ENCODE results near the gene TMEM178B. TPM values are rescaled to one million over a fixed set of nuclear protein-coding genes. Genes with fewer than 3 reads are reported as not detected.
"Not testable (repeated sequence)": the region's sequence is repeated elsewhere in the genome, so short reads cannot be mapped to it uniquely, and the experiment has no call there.

Gene TMEM178B
- total and polyA plus RNA-seq, 2 donors (not counting 1 experiment from before 2014, with no cell fraction given), result 0.28 to 0.96 TPM

GRCh38 chr7:141027043-141027442, 46.8 kb upstream of the TMEM178B start:
- H3K9me3 Mint-ChIP-seq (ENCODE audit: insufficient read depth), result peaks cover 7% of the 10 kb centered on the region
- no peak for DNase-seq
- Histone ChIP-seq H3K4me1 (ENCODE audit: control insufficient read depth in 2 of 2, insufficient read depth in 2 of 2, low read length in 2 of 2) (no peaks in the 10 kb centered on the region), H3K36me3 (replicated peaks in 1 of 2; ENCODE audit: control extremely low read depth in 1 of 2, control insufficient read depth in 1 of 2, extremely low read depth in 1 of 2, insufficient read depth in 2 of 2, low read length in 1 of 2) (no peaks in the 10 kb centered on the region), H2AFZ (ENCODE audit: insufficient read depth, low read depth, low read length, poor library complexity, severe bottlenecking) (no peak overlapping the region), H3K27me3 (replicated peaks in 1 of 4; ENCODE audit: control extremely low read depth in 1 of 4, control insufficient read depth in 3 of 4, insufficient read depth in 4 of 4, low read length in 3 of 4) (peaks cover 0 to 15% (median 2%) of the 10 kb centered on the region in 4 experiments), H3K9me3 (ENCODE audit: control extremely low read depth in 1 of 3, control insufficient read depth in 2 of 3, insufficient read depth in 1 of 3, low read length in 2 of 3) (peaks cover 0 to 12% (median 6%) of the 10 kb centered on the region in 3 donors), H3K27ac (ENCODE audit: low read length in 2 of 2) (no peak overlapping the region), H3K4me2 (replicated peaks; ENCODE audit: low read depth, low read length, poor library complexity, severe bottlenecking) (no peak overlapping the region), H3K4me3 (ENCODE audit: control extremely low read depth in 1 of 5, extremely low read depth in 1 of 5, insufficient read depth in 1 of 5, low read depth in 2 of 5, low read length in 4 of 5) (no peak overlapping the region), H3K79me2 (ENCODE audit: control insufficient read depth, insufficient read depth, low read length) (no peaks in the 10 kb centered on the region), H4K20me1 (ENCODE audit: control insufficient read depth, insufficient read depth, low read length, poor library complexity, severe bottlenecking) (no peaks in the 10 kb centered on the region), H3K9ac (ENCODE audit: low read length) (no peak overlapping the region)
- whole genome bisulfite sequencing (ENCODE audit: insufficient coverage), result 64% methylated on average over 3 of the region's 3 CpGs
- CTCF ChIA-PET, result no interaction called here
- no peak overlapping the region for H3K27ac Mint-ChIP-seq
- H3K4me1 Mint-ChIP-seq, result no peaks in the 10 kb centered on the region
- ATAC-seq (ENCODE audit: low read depth), result no peak
- TF ChIP-seq CTCF (IDR thresholded peaks at IDR 0.05) (no peak), EZH2 (IDR thresholded peaks at IDR 0.05; ENCODE audit: borderline replicate concordance, insufficient read depth, low read depth, low read length, poor library complexity, severe bottlenecking) (no peak)
- H3K4me3 Mint-ChIP-seq, result no peak overlapping the region
- H3K27me3 Mint-ChIP-seq, result peaks cover 66% of the 10 kb centered on the region
- intact Hi-C loops (cut with micrococcal nuclease), result no loop called here
- POLR2A ChIA-PET, result no interaction called here

GRCh38 chr7:141028767-141029166, 45.1 kb upstream of the TMEM178B start:
- Histone ChIP-seq H2AFZ (ENCODE audit: insufficient read depth, low read depth, low read length, poor library complexity, severe bottlenecking) (no peak overlapping the region), H3K9ac (ENCODE audit: low read length) (no peak overlapping the region), H4K20me1 (ENCODE audit: control insufficient read depth, insufficient read depth, low read length, poor library complexity, severe bottlenecking) (no peaks in the 10 kb centered on the region), H3K4me2 (replicated peaks; ENCODE audit: low read depth, low read length, poor library complexity, severe bottlenecking) (no peak overlapping the region), H3K36me3 (replicated peaks in 1 of 2; ENCODE audit: control extremely low read depth in 1 of 2, control insufficient read depth in 1 of 2, extremely low read depth in 1 of 2, insufficient read depth in 2 of 2, low read length in 1 of 2) (no peaks in the 10 kb centered on the region), H3K9me3 (ENCODE audit: control extremely low read depth in 1 of 3, control insufficient read depth in 2 of 3, insufficient read depth in 1 of 3, low read length in 2 of 3) (peaks cover 0 to 12% (median 6%) of the 10 kb centered on the region in 3 donors), H3K4me3 (ENCODE audit: control extremely low read depth in 1 of 5, extremely low read depth in 1 of 5, insufficient read depth in 1 of 5, low read depth in 2 of 5, low read length in 4 of 5) (no peak overlapping the region), H3K27me3 (replicated peaks in 1 of 4; ENCODE audit: control extremely low read depth in 1 of 4, control insufficient read depth in 3 of 4, insufficient read depth in 4 of 4, low read length in 3 of 4) (peaks cover 0 to 11% (median 2%) of the 10 kb centered on the region in 4 experiments), H3K79me2 (ENCODE audit: control insufficient read depth, insufficient read depth, low read length) (no peaks in the 10 kb centered on the region), H3K27ac (ENCODE audit: low read length in 2 of 2) (no peak overlapping the region), H3K4me1 (ENCODE audit: control insufficient read depth in 2 of 2, insufficient read depth in 2 of 2, low read length in 2 of 2) (no peaks in the 10 kb centered on the region)
- H3K9me3 Mint-ChIP-seq (ENCODE audit: insufficient read depth), result peaks cover 7% of the 10 kb centered on the region
- H3K4me1 Mint-ChIP-seq, result no peaks in the 10 kb centered on the region
- ChIA-PET CTCF (no interaction called here), POLR2A (no interaction called here)
- TF ChIP-seq EZH2 (IDR thresholded peaks at IDR 0.05; ENCODE audit: borderline replicate concordance, insufficient read depth, low read depth, low read length, poor library complexity, severe bottlenecking) (no peak), CTCF (IDR thresholded peaks at IDR 0.05) (no peak)
- no peak for DNase-seq
- WGBS (ENCODE audit: insufficient coverage), result no CpG with 5 or more reads among the region's 3 CpGs
- H3K27ac Mint-ChIP-seq, result no peak overlapping the region
- ATAC-seq (ENCODE audit: low read depth), result no peak
- H3K27me3 Mint-ChIP-seq, result peaks cover 58% of the 10 kb centered on the region
- intact Hi-C loops (cut with micrococcal nuclease), result no loop called here
- H3K4me3 Mint-ChIP-seq, result no peak overlapping the region

- H3K79me2 ChIP-seq (ENCODE audit: control insufficient read depth, insufficient read depth, low read length); H3K4me3 ChIP-seq (ENCODE audit: control extremely low read depth in 1 of 5, extremely low read depth in 1 of 5, insufficient read depth in 1 of 5, low read depth in 2 of 5, low read length in 4 of 5); H3K9me3 ChIP-seq (ENCODE audit: control extremely low read depth in 1 of 3, control insufficient read depth in 2 of 3, insufficient read depth in 1 of 3, low read length in 2 of 3); H3K4me1 Mint-ChIP-seq; H3K9me3 Mint-ChIP-seq (ENCODE audit: insufficient read depth); H3K36me3 ChIP-seq (replicated peaks in 1 of 2; ENCODE audit: control extremely low read depth in 1 of 2, control insufficient read depth in 1 of 2, extremely low read depth in 1 of 2, insufficient read depth in 2 of 2, low read length in 1 of 2); H3K4me2 ChIP-seq (replicated peaks; ENCODE audit: low read depth, low read length, poor library complexity, severe bottlenecking); H3K9ac ChIP-seq (ENCODE audit: low read length); H3K27ac Mint-ChIP-seq; CTCF ChIA-PET; H3K4me3 Mint-ChIP-seq; H2AFZ ChIP-seq (ENCODE audit: insufficient read depth, low read depth, low read length, poor library complexity, severe bottlenecking); POLR2A ChIA-PET; intact Hi-C loops (cut with micrococcal nuclease); H3K4me1 ChIP-seq (ENCODE audit: control insufficient read depth in 2 of 2, insufficient read depth in 2 of 2, low read length in 2 of 2); H3K27ac ChIP-seq (ENCODE audit: low read length in 2 of 2); DNase-seq; H4K20me1 ChIP-seq (ENCODE audit: control insufficient read depth, insufficient read depth, low read length, poor library complexity, severe bottlenecking); ATAC-seq (ENCODE audit: low read depth): not testable (repeated sequence)
- peaks cover 0 to 11% (median 0%) of the 10 kb centered on the region in 4 experiments for H3K27me3 ChIP-seq (replicated peaks in 1 of 4; ENCODE audit: control extremely low read depth in 1 of 4, control insufficient read depth in 3 of 4, insufficient read depth in 4 of 4, low read length in 3 of 4)
- WGBS (ENCODE audit: insufficient coverage), result 97% methylated on average over 21 of the region's 33 CpGs
- H3K27me3 Mint-ChIP-seq, result peaks cover 41% of the 10 kb centered on the region
These were observed 41.1 kb upstream of the TMEM178B start for GRCh38 chr7:141032539-141033323.

Measured in B cell (primary cell).